B cell (primary cell): ENCODE results near the gene DNAH11.

Experiments used
- EZH2 ChIP-seq: IDR thresholded peaks from 2 replicates; pipeline ENCODE4 v1.6.1; 2012; ENCODE audit warnings: borderline replicate concordance, low read depth, mild to moderate bottlenecking, moderate library complexity, low read length; ENCODE audit not compliant: insufficient read depth, poor library complexity, severe bottlenecking
- TF ChIP-seq, protein P1 (sequence below): fragments of 200-600 bp; IDR thresholded peaks from one replicate; pipeline ENCODE4 v1.8.0; 2022; ENCODE audit warnings: antibody characterized with exemption, mild to moderate bottlenecking

DNA sequence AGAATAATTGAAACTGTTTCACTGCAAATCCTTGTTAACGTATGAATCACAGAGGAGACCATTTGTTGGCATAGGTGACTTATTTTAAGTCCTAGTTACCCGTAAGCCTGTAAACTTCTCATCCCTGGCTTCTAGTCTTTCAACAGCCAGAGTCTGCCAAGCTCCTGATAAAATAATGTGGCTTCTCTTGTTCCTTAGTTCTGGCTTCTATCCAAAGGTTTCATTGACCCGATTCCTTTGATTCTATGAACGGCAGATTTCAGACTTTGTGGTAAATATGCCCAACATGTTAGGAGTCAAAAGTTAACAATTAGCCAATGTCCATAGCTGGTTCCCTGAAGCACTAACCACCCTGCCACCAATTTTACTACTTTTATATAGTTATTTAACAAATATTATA is 23.3 kb downstream of the DNAH11 start:
- TF ChIP-seq, protein P1, sequence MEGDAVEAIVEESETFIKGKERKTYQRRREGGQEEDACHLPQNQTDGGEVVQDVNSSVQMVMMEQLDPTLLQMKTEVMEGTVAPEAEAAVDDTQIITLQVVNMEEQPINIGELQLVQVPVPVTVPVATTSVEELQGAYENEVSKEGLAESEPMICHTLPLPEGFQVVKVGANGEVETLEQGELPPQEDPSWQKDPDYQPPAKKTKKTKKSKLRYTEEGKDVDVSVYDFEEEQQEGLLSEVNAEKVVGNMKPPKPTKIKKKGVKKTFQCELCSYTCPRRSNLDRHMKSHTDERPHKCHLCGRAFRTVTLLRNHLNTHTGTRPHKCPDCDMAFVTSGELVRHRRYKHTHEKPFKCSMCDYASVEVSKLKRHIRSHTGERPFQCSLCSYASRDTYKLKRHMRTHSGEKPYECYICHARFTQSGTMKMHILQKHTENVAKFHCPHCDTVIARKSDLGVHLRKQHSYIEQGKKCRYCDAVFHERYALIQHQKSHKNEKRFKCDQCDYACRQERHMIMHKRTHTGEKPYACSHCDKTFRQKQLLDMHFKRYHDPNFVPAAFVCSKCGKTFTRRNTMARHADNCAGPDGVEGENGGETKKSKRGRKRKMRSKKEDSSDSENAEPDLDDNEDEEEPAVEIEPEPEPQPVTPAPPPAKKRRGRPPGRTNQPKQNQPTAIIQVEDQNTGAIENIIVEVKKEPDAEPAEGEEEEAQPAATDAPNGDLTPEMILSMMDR = no peak
- no peak for TF ChIP-seq EZH2
